ENCODE measurements around the gene OR4D1. TPM values are rescaled to one million over a fixed set of nuclear protein-coding genes. Genes with fewer than 3 reads are reported as not detected.

The OR4D1 gene
- total and polyA plus RNA-seq, 4 donors = under 0.01 TPM; not detected in 3

- H3K4me3 ChIP-seq (ENCODE audit: low read depth in 1 of 3, low read length in 3 of 3) = no peak overlapping the region
- no peak overlapping the region for H3K27ac ChIP-seq (ENCODE audit: low read depth in 1 of 2, low read length in 2 of 2)
- no peak for DNase-seq (ENCODE audit: low spot score)
- H3K4me1 ChIP-seq (ENCODE audit: control insufficient read depth in 4 of 4, insufficient read depth in 4 of 4, low read length in 3 of 4) = no peaks in the 10 kb centered on the region
- no peak overlapping the region for H3K9ac ChIP-seq (ENCODE audit: low read depth in 1 of 2, low read length in 2 of 2)
- H3K36me3 ChIP-seq (ENCODE audit: control insufficient read depth in 4 of 4, insufficient read depth in 3 of 4, low read depth in 1 of 4, low read length in 3 of 4) = no peaks in the 10 kb centered on the region
- H3K9me3 ChIP-seq (ENCODE audit: control insufficient read depth in 4 of 4, low read length in 3 of 4) = no peaks in the 10 kb centered on the region
- H3K27me3 ChIP-seq (ENCODE audit: control insufficient read depth in 4 of 4, insufficient read depth in 4 of 4, low read length in 3 of 4) = peaks cover 0 to under 1% (median 0%) of the 10 kb centered on the region in 4 donors
- 78% methylated on average over 10 of the region's 10 CpGs for WGBS
- TF ChIP-seq FOXA2 (IDR thresholded peaks at IDR 0.05) = no peak
- TF ChIP-seq YY1 (IDR thresholded peaks at IDR 0.05) = no peak
- TF ChIP-seq HNF4G (IDR thresholded peaks at IDR 0.05) = no peak
- TF ChIP-seq GABPA (IDR thresholded peaks at IDR 0.05 in 1 of 2, conservative IDR thresholded peaks at IDR 0.05 in 1 of 2) = no peak
- no peak for TF ChIP-seq EGR1 (IDR thresholded peaks at IDR 0.05; ENCODE audit: low read depth in 2 of 2)
- no peak for TF ChIP-seq TAF1 (conservative IDR thresholded peaks at IDR 0.05)
- TF ChIP-seq RAD21 (IDR thresholded peaks at IDR 0.05) = no peak
- TF ChIP-seq NR2F2 (IDR thresholded peaks at IDR 0.05) = no peak
- no peak for TF ChIP-seq MAX (IDR thresholded peaks at IDR 0.05)
- TF ChIP-seq RXRA (IDR thresholded peaks at IDR 0.05) = no peak
- no peak for TF ChIP-seq CTCF (IDR thresholded peaks at IDR 0.05; ENCODE audit: low read depth, low read length, missing input control)
- TF ChIP-seq JUND (IDR thresholded peaks at IDR 0.05) = no peak
- no peak for TF ChIP-seq ZBTB33 (IDR thresholded peaks at IDR 0.05)
- no peak for TF ChIP-seq ATF3 (IDR thresholded peaks at IDR 0.05)
- no peak for TF ChIP-seq FOXA1 (IDR thresholded peaks at IDR 0.05)
Measured at GRCh38 chr17:58184308-58184985, 36.3 kb downstream of the OR4D1 start.

GRCh38 chr17:58184986-58185761 is 37.0 kb downstream of the OR4D1 start:
- Histone ChIP-seq H3K4me3 (ENCODE audit: low read depth in 1 of 3, low read length in 3 of 3) (no peak overlapping the region), H3K36me3 (ENCODE audit: control insufficient read depth in 4 of 4, insufficient read depth in 3 of 4, low read depth in 1 of 4, low read length in 3 of 4) (no peaks in the 10 kb centered on the region), H3K9me3 (ENCODE audit: control insufficient read depth in 4 of 4, low read length in 3 of 4) (no peaks in the 10 kb centered on the region), H3K9ac (ENCODE audit: low read depth in 1 of 2, low read length in 2 of 2) (no peak overlapping the region), H3K4me1 (ENCODE audit: control insufficient read depth in 4 of 4, insufficient read depth in 4 of 4, low read length in 3 of 4) (no peaks in the 10 kb centered on the region), H3K27ac (ENCODE audit: low read depth in 1 of 2, low read length in 2 of 2) (no peak overlapping the region), H3K27me3 (ENCODE audit: control insufficient read depth in 4 of 4, insufficient read depth in 4 of 4, low read length in 3 of 4) (peaks cover 0 to 5% (median 0%) of the 10 kb centered on the region in 4 donors)
- WGBS = 76% methylated on average over 8 of the region's 8 CpGs
- DNase-seq (ENCODE audit: low spot score) = no peak
- TF ChIP-seq TAF1 (conservative IDR thresholded peaks at IDR 0.05) = no peak
- no peak for TF ChIP-seq CTCF (IDR thresholded peaks at IDR 0.05; ENCODE audit: low read depth, low read length, missing input control)
- no peak for TF ChIP-seq EGR1 (IDR thresholded peaks at IDR 0.05; ENCODE audit: low read depth in 2 of 2)
- no peak for TF ChIP-seq ZBTB33 (IDR thresholded peaks at IDR 0.05)
- TF ChIP-seq GABPA (IDR thresholded peaks at IDR 0.05 in 1 of 2, conservative IDR thresholded peaks at IDR 0.05 in 1 of 2) = no peak
- TF ChIP-seq NR2F2 (IDR thresholded peaks at IDR 0.05) = no peak
- no peak for TF ChIP-seq YY1 (IDR thresholded peaks at IDR 0.05)
- no peak for TF ChIP-seq FOXA2 (IDR thresholded peaks at IDR 0.05)
- no peak for TF ChIP-seq JUND (IDR thresholded peaks at IDR 0.05)
- no peak for TF ChIP-seq HNF4A (conservative IDR thresholded peaks at IDR 0.05)

All from liver (tissue), 9 donors.